H7 (cell line): Measurements from ENCODE around the gene PDF. TPM values are rescaled to one million over a fixed set of nuclear protein-coding genes. Genes with fewer than 3 reads are reported as not detected.

Experiments used
- DNase-seq: peaks from one replicate; pipeline ENCODE4 v3.0.0; 2012
- H3K27me3 ChIP-seq: 2 replicates; pipeline ENCODE4 v1.6.0; 2011; ENCODE audit warnings: mild to moderate bottlenecking, low read length; ENCODE audit not compliant: control insufficient read depth, insufficient read depth
- H3K36me3 ChIP-seq: replicated peaks from 2 replicates; pipeline ENCODE4 v1.5.1; 2011; ENCODE audit warnings: low read length; ENCODE audit not compliant: control insufficient read depth, insufficient read depth
- H3K4me3 ChIP-seq: 2 replicates; pipeline ENCODE4 v1.5.1; 2011; ENCODE audit warnings: low read depth, mild to moderate bottlenecking, control low read depth, low read length, moderate library complexity; ENCODE audit not compliant: insufficient read depth
- total RNA-seq: library from RNA; depleted of rRNA; stranded (reverse); fragments of >200 nt; shearing (Covaris generic); gene quantifications from 2 replicates; pipeline ENCODE4 v1.2.3, GENCODE V29; 2014

The PDF gene
- total RNA-seq, 1 experiment from 2014 or later, result 23.9 TPM

DNA sequence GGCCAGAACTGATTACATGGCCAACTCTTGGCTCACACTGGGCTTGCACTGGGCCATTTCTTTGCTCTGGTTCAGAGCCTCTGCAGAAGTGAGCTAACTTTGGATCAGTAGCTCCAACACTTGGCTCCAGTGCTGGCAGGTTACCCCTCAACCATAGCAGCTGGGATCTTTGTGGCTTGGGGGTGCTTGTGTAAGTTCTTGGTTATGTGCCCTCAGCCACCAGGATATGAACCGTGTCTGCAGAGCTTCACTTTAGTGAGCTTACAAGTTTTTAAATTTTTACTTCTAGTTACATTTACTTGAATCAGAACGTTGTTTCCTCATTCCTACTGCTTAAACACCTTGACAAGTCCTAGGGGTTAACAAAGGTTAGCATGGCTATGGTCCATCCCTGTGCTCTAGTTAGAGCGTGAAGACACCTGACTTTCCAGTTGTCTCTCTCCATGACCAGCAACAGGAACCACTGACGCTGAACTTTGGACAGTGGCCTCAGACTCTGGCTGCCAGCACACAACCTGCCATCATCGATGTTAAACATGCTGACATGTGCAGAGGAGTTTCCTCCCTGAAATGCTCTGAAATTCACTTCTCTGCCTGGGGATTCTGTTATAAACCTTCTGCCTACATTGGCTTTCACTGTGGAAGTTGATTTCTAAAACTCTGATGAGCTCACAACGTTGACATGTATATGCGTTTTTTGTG, 4.1 kb downstream of the PDF start:
- H3K4me3 ChIP-seq, result no peak overlapping the region
- no peaks in the 10 kb centered on the region for H3K27me3 ChIP-seq
- DNase-seq, result no peak
- H3K36me3 ChIP-seq, result peaks cover 35% of the 10 kb centered on the region

DNA sequence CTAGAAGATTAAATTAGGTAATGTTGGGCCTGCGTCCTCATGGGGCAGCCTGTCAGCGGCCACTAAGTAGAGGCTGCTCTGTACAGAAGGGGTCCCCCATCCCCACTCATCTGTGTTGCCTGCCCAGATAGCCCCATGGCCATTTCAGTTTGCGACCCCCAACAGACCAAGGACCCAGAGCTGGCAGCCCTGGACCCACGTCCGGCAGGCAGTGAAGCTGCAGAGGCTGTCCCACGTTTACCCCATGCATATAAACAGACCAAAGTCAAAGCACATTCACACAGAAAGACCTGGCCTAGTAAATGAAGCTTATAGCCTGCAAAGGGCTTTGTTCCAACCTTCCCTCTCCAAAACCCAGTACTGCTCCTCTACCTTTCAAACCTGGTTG, 4.6 kb downstream of the PDF start:
- no peaks in the 10 kb centered on the region for H3K27me3 ChIP-seq
- H3K4me3 ChIP-seq, result no peak overlapping the region
- DNase-seq, result no peak
- peaks cover 37% of the 10 kb centered on the region for H3K36me3 ChIP-seq

DNA sequence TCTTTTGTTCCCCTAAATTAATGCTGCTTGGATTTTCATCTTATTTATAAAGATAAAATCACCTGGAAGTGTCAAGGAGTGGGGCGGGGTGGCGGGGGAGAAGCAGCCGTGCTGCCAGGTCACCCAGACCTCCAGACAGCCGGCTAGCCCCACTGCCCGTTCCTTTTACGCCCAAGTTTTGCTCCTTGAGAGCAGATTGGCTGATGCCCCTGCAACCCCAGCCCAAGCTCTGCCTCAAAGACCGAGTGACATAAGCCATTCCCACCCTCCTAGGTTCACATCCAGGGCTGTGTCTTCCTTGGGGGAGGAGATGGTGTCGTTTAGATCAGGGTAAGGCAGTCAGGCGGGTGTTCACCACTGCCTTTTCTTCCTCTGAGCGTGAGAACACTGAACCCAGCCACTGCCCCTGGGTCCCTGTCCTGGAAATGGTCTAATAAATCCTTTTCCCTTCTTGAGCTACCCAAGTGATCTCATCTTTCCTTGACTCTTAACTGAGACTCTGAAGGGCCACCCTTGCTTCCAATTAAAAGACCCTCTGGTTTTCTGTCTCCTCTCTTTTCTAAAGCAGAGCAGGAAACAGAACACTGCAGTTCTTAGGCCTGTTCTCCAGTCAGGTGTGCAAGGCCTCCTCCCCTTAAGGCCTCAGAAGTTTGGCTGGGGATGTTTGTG, 5.7 kb downstream of the PDF start:
- H3K4me3 ChIP-seq, result no peak overlapping the region
- no peaks in the 10 kb centered on the region for H3K27me3 ChIP-seq
- DNase-seq, result no peak
- H3K36me3 ChIP-seq, result peaks cover 46% of the 10 kb centered on the region

DNA sequence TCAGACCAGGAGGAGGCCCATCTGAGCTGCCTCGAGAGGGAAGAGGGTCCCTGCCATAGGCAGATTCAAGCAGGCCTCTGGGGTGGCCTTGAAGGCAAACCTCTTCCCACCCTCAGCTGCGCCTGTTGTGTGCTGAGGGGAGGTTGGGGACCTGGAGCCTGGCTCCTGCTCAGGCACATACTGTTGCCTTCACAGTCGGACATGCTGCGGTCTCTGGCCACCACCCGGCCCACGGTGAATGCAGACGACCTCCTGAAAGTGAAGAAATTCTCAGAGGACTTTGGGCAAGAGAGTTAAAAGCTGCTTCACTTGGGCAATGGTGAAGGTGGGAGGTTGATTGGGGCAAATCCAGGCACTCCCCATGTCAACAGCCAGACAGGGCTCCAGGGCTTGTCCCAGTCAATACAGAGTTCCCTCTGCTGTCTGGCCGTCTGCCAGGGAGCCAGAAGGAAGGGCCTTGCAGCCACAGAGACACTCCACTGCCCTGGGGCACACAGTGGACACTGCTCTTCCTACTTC, 6.3 kb downstream of the PDF start:
- H3K36me3 ChIP-seq, result peaks cover 52% of the 10 kb centered on the region
- no peaks in the 10 kb centered on the region for H3K27me3 ChIP-seq
- no peak overlapping the region for H3K4me3 ChIP-seq
- no peak for DNase-seq

DNA sequence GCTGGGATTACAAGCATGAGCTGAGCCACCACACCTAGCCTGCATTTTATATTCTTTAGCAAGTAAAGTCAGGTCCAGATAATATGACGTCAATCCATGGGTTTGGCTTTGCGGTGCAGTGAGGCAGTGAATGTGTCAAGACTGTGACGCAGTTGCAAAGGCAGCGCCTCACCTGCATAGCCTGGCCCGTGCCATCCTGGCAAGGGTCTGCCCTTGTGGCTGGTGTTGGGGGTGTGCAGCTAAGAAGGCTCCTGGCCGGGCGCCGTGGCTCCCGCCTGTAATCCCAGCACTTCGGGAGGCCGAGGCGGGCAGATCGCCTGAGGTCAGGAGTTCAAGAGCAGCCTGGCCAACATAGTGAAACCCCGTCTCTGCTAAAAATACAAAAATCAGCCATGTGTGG, 7.0 kb downstream of the PDF start:
- Histone ChIP-seq H3K27me3 (no peaks in the 10 kb centered on the region), H3K36me3 (peaks cover 55% of the 10 kb centered on the region)

DNA sequence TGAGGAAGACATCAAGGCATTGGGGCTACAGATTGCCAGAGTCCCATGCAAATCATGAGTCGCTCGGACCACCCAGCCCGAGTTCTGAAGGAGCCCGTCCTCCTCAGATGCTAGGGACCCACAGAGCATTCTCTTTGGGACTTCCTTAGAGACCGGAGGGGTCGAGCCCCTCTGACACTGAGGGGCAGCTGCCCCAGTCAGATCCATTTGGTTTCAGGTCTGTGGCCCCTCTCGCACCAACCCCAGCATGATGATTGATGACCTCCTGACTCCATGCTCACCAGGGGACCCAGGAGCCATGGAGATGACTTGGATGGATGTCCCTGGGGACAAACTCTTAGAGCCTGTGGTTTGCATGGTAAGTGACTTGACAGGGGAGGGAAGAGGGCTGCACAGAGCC, 8.0 kb downstream of the PDF start:
- no peak overlapping the region for H3K4me3 ChIP-seq
- H3K36me3 ChIP-seq, result peaks cover 55% of the 10 kb centered on the region

More for the DNA sequence above, 7.0 kb downstream of the PDF start:
- no peak for DNase-seq
- H3K4me3 ChIP-seq, result no peak overlapping the region

DNA sequence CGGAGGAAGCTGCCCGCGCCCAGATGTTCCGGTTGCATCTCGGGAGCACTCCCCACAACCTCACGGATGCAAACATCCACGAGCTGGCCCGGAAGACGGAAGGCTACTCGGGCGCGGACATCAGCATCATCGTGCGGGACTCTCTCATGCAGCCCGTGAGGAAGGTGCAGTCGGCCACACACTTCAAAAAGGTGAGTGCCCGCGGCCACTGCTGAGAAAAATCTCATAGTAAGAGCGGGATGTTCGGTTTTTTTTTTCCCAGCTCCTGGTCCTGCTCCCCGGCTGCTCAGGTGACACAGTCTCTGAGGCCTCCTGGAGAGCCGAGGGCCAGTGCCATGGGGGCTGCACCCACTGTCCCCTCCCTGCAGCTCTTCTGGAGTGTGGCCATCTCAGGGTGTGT, 9.3 kb downstream of the PDF start:
- Histone ChIP-seq H3K4me3 (no peak overlapping the region), H3K27me3 (no peaks in the 10 kb centered on the region), H3K36me3 (peaks cover 52% of the 10 kb centered on the region)
- DNase-seq, result no peak

More for the DNA sequence above, 8.0 kb downstream of the PDF start:
- no peak for DNase-seq
- H3K27me3 ChIP-seq, result no peaks in the 10 kb centered on the region

DNA sequence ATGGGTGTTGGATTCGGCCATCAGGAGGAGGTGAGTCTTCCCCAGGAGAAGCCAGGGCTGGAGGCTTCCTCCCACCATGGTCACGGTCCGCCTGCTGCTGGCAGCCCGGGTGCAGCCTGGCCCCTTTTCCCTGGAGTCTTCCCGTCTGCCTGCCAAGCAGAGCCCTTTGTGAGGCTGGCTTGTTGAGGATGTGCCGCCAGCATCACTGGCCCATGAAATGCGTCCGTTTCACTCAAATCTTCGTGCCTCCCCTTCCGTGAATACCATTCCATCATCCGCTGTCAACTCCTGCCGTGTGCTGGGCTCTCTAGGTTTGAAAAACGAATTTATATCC, 9.7 kb downstream of the PDF start:
- H3K4me3 ChIP-seq, result no peak overlapping the region
- no peak for DNase-seq
- peaks cover 51% of the 10 kb centered on the region for H3K36me3 ChIP-seq
- no peaks in the 10 kb centered on the region for H3K27me3 ChIP-seq

DNA sequence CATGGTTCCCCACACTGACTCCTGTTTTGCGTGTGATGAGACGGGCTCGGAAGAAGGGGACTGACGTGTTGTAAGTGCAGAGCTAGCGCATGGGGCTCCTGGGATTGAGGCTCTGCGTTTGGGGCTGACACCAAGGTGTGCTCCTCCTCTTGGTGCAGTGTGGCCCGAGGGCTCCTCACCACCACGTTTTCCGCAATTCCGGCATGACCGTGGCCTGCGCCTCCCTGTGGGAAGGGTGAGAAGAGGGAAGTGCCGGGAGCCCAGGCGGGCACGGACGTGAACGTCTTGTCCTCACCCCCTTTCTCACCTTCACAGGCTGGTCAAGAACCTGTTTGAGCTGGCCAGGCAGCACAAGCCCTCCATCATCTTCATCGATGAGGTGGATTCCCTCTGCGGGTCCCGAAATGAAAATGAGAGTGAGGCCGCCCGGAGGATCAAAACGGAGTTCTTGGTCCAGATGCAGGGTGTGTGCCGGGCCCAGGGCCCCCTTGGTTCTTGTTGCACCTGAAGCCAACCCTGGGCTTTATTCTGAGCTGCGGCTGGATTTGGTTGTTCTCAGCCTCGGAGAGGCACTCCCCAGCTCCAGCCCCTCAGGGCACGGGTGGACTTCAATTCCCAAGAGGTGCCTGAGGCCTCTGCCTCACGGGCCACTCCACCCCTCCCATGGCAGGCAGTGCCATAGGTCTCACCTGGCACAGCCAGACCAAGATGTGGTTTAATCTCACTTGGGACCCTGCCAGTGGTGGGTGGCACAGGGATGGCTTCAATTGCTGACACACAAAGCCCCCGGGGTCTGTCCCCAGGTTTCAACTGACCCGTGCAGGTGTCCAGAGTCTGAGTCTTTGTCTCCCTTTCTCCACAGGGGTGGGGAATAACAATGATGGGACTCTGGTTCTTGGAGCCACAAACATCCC, 10.3 kb downstream of the PDF start:
- DNase-seq, result no peak
- Histone ChIP-seq H3K27me3 (no peaks in the 10 kb centered on the region), H3K4me3 (no peak overlapping the region), H3K36me3 (peaks cover 53% of the 10 kb centered on the region)

DNA sequence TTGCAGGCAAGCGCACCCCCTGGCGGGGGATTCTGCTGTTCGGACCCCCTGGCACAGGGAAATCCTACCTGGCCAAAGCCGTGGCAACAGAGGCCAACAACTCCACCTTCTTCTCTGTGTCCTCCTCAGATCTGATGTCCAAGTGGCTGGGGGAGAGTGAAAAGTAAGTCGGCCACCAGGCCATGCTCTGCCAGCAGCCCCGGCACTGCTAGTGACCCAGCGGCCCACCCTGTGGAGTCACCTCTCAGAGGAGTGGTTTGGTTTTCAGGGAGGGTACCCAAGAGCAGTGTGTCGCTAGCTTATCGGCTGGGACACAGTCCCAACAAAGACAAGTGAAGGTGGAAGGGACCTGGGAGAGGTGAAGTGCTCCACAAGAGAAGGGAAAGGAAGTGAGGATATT, 11.0 kb downstream of the PDF start:
- H3K4me3 ChIP-seq, result no peak overlapping the region
- H3K27me3 ChIP-seq, result no peaks in the 10 kb centered on the region
- no peak for DNase-seq
- peaks cover 52% of the 10 kb centered on the region for H3K36me3 ChIP-seq

DNA sequence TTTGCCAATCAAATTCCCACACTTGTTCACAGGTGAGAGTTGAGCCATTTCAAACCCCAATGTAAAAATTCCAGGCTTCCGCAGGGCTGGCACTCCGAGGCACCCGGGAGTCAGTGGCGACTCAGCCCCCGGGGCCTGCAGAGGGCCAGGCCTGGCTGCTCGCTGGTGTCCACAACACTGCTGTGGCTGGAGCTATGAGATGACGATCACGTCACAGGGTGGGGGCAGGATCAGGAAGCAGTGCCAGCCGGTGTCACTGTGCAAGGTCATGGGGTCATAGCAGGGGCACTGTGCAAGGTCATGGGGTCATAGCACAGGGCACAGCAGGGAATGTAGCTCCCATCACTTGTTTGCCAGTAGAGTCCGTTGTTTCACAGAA, 11.5 kb downstream of the PDF start:
- peaks cover 50% of the 10 kb centered on the region for H3K36me3 ChIP-seq
- no peaks in the 10 kb centered on the region for H3K27me3 ChIP-seq
- H3K4me3 ChIP-seq, result no peak overlapping the region
- DNase-seq, result no peak

DNA sequence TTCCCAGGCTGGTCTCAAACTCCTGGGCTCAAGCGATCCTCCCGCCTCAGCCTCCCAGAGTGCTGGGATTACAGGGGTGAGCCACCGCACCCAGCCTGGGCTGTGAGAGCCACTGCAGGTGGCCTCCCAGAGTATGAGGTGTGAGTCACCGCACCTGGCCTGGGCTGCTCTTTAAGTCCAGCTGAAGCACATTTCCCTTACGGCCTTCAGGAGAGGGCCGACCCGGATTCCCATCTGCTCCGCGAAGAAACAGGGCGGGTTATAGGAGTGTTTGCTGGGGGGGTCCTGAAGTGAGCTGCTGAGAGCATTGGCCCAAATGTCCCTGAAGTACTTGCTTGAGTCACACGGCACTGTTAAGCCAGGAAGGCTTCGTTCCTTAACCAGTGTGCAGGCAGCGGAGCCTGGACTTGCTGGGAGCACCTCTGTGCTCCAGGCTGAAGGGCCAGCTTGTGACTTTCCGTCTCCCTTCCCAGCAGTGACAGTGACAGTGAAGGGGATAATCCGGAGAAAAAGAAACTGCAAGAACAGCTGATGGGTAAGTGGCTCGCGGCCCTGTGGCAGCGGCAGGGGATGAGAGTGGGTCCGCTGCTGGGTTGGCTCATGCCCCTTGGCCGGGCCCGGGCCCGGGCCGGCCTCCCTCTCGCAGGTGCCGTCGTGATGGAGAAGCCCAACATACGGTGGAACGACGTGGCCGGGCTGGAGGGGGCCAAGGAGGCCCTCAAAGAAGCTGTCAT, 12.0 kb downstream of the PDF start:
- no peak for DNase-seq
- Histone ChIP-seq H3K4me3 (no peak overlapping the region), H3K27me3 (no peaks in the 10 kb centered on the region), H3K36me3 (peaks cover 48% of the 10 kb centered on the region)

DNA sequence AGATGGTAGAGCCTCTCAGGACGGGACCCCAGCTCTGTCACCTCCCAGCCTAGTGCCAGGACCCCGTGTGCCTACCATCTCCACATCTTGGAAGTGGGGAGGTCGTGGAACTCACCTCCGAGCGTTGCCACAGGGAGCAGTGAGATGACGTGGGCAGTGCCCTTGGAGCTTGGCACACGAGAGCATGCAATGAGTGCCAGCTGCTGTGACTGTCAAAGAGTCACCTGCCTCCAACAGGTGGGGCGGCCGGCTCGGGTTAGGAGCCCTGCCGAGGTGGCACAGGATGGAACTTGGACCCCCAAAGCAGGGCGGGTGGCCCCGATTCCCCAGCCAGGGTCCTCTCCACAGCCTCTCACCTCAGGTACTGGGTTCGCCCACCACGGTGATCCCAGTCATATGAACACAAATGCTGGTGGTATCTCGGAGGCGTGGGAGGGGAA, 13.8 kb downstream of the PDF start:
- no peak overlapping the region for H3K4me3 ChIP-seq
- no peak for DNase-seq
- peaks cover 38% of the 10 kb centered on the region for H3K36me3 ChIP-seq
- H3K27me3 ChIP-seq, result no peaks in the 10 kb centered on the region
